GM12878 (cell line): ENCODE results near the gene ACSF2. TPM values are rescaled to one million over a fixed set of nuclear protein-coding genes. Genes with fewer than 3 reads are reported as not detected.

Source experiments
- ATAC-seq: fragments of 200-7000 bp; cut with Tn5 transposase; 3 replicates; pipeline ENCODE4 v1.9.1; 2020; ENCODE audit warnings: mild to moderate bottlenecking, moderate library complexity
- BruUV-seq: library from RNA; stranded (reverse); fragments of 400-500 nt; replicated peaks from 2 replicates; lab custom pipeline; 2021; lab: Mats Ljungman, UMichigan
- CTCF ChIA-PET: fragments of 300-600 bp; sonication (Branson Sonifier 250); formaldehyde crosslinking; extraction: SDS; loops from one replicate; lab custom pipeline; 2021; ENCODE audit warnings: inconsistent platforms; lab: Yijun Ruan, JAX
- POLR2A ChIA-PET: fragments of 350-600 bp; formaldehyde crosslinking; extraction: SDS; loops from one replicate; lab custom pipeline; 2021; ENCODE audit warnings: inconsistent platforms; lab: Charles Lee
- RAD21 ChIA-PET: fragments of 300-600 bp; sonication (Branson Sonifier 250); formaldehyde crosslinking; loops from one replicate; lab custom pipeline; 2023; ENCODE audit warnings: antibody characterized with exemption; ENCODE audit not compliant: unreplicated experiment; lab: Charles Lee
- SMC1A ChIA-PET: fragments of 300-600 bp; sonication (Branson Sonifier 250); formaldehyde crosslinking; loops from one replicate; lab custom pipeline; 2023; ENCODE audit not compliant: unreplicated experiment, uncharacterized antibody; lab: Charles Lee
- DNase-seq: peaks from one replicate; pipeline ENCODE4 v3.0.0-alpha.2; 2011; ENCODE audit warnings: low read depth, low spot score
- FAIRE-seq: peaks from 3 replicates; lab custom pipeline; 2011; peaks lifted over from hg19 to GRCh38; lab: Jason Lieb, UNC
- H2AFZ ChIP-seq: 2 replicates; pipeline ENCODE4 v1.6.0; 2011; ENCODE audit warnings: low read depth, low read length, control low read depth; ENCODE audit not compliant: control insufficient read depth
- H3K27ac ChIP-seq: 2 replicates; pipeline ENCODE4 v1.5.1; 2011; ENCODE audit warnings: control low read depth; ENCODE audit not compliant: control insufficient read depth, insufficient read depth
- H3K27me3 ChIP-seq, 2 experiments: replicated peaks in 1 of 2; 2 replicates each; pipeline versions ENCODE4 v1.6.0 to v1.6.1; 2011; ENCODE audit warnings: low read length in 1 of 2; ENCODE audit not compliant: control insufficient read depth in 2 of 2, insufficient read depth in 2 of 2
- H3K36me3 ChIP-seq, 2 experiments: 2 replicates each; pipeline ENCODE4 v1.5.1; 2011; ENCODE audit warnings: low read length in 1 of 2; ENCODE audit not compliant: control insufficient read depth in 2 of 2, insufficient read depth in 2 of 2
- H3K4me1 ChIP-seq: 2 replicates; pipeline ENCODE4 v1.6.1; 2011; ENCODE audit warnings: mild to moderate bottlenecking, low read length, moderate library complexity, mixed read lengths; ENCODE audit not compliant: control insufficient read depth, insufficient read depth
- H3K4me2 ChIP-seq: 2 replicates; pipeline ENCODE4 v1.6.0; 2011; ENCODE audit warnings: control low read depth; ENCODE audit not compliant: control insufficient read depth, insufficient read depth
- H3K4me3 ChIP-seq: fragments of 200-600 bp; sonication (generic); 2 replicates; pipeline ENCODE4 v1.5.1; 2016
- H3K79me2 ChIP-seq: 2 replicates; pipeline ENCODE4 v1.6.0; 2011; ENCODE audit warnings: low read length; ENCODE audit not compliant: control insufficient read depth, insufficient read depth
- H3K9ac ChIP-seq: 2 replicates; pipeline ENCODE4 v1.8.0; 2011; ENCODE audit warnings: low read length, control low read depth, mixed read lengths; ENCODE audit not compliant: control insufficient read depth, insufficient read depth
- H3K9me3 ChIP-seq: replicated peaks from 3 replicates; pipeline ENCODE4 v1.5.1; 2011; ENCODE audit warnings: mild to moderate bottlenecking, low read length; ENCODE audit not compliant: control insufficient read depth, insufficient read depth
- H4K20me1 ChIP-seq: 2 replicates; pipeline ENCODE4 v1.6.0; 2011; ENCODE audit not compliant: control insufficient read depth, insufficient read depth
- BMI1 ChIP-seq: fragments of 450-650 bp; IDR thresholded peaks from 2 replicates; pipeline ENCODE4 v1.6.1; 2016; ENCODE audit warnings: mild to moderate bottlenecking, moderate library complexity, borderline replicate concordance
- CBFB ChIP-seq: IDR thresholded peaks from 2 replicates; pipeline ENCODE4 v1.6.1; 2016; ENCODE audit warnings: antibody characterized with exemption, low read depth
- EED ChIP-seq: sonication (generic); IDR thresholded peaks from 2 replicates; pipeline ENCODE4 v1.6.1; 2016; ENCODE audit warnings: antibody characterized with exemption, low read depth
- ESRRA ChIP-seq: IDR thresholded peaks from 2 replicates; pipeline ENCODE4 v1.6.1; 2012; ENCODE audit warnings: mild to moderate bottlenecking, low read length, improper control_type of control experiment
- FOS ChIP-seq: IDR thresholded peaks from 3 replicates; pipeline ENCODE4 v1.6.1; 2011; ENCODE audit warnings: borderline replicate concordance; ENCODE audit not compliant: insufficient read length; ENCODE audit errors: extremely low read depth
- FOXM1 ChIP-seq: IDR thresholded peaks from 2 replicates; pipeline ENCODE4 v1.6.1; 2012; ENCODE audit warnings: low read depth, mild to moderate bottlenecking, inconsistent platforms, low read length, moderate library complexity
- HDAC2 ChIP-seq: fragments of 200-600 bp; sonication (generic); IDR thresholded peaks from 2 replicates; pipeline ENCODE4 v1.6.1; 2017
- KDM1A ChIP-seq: fragments of 200-600 bp; sonication (generic); IDR thresholded peaks from 2 replicates; pipeline ENCODE4 v1.6.1; 2016; ENCODE audit warnings: borderline replicate concordance
- MLLT1 ChIP-seq: fragments of 450-650 bp; IDR thresholded peaks from 2 replicates; pipeline ENCODE4 v1.6.1; 2016; ENCODE audit warnings: mild to moderate bottlenecking
- NFYA ChIP-seq: IDR thresholded peaks from 2 replicates; pipeline ENCODE4 v1.6.1; 2011; ENCODE audit warnings: low read depth, mild to moderate bottlenecking, low read length, improper control_type of control experiment, borderline replicate concordance
- NR2C1 ChIP-seq: fragments of 450-650 bp; IDR thresholded peaks from 2 replicates; pipeline ENCODE4 v1.6.1; 2017; ENCODE audit warnings: antibody characterized with exemption, mild to moderate bottlenecking, moderate library complexity
- NR2F1 ChIP-seq: fragments of 450-650 bp; conservative IDR thresholded peaks from 2 replicates; pipeline ENCODE4 v1.6.1; 2017; ENCODE audit warnings: mild to moderate bottlenecking
- PML ChIP-seq: IDR thresholded peaks from 2 replicates; pipeline ENCODE4 v1.6.1; 2012; ENCODE audit warnings: low read length, inconsistent platforms
- POLR2AphosphoS2 ChIP-seq: IDR thresholded peaks from 2 replicates; pipeline ENCODE4 v1.6.1; 2011; ENCODE audit warnings: low read depth, mild to moderate bottlenecking, low read length, improper control_type of control experiment, moderate library complexity
- POLR2AphosphoS5 ChIP-seq: IDR thresholded peaks from 2 replicates; pipeline ENCODE4 v1.6.1; 2011; ENCODE audit warnings: mild to moderate bottlenecking, low read length, inconsistent platforms
- POU2F2 ChIP-seq: IDR thresholded peaks from 3 replicates; pipeline ENCODE4 v1.6.1; 2011; ENCODE audit warnings: low read depth, mild to moderate bottlenecking, low read length, borderline replicate concordance
- RUNX3 ChIP-seq: IDR thresholded peaks from 2 replicates; pipeline ENCODE4 v1.6.1; 2012; ENCODE audit warnings: low read length, inconsistent platforms
- WGBS: methylation state at CpG from one replicate; pipeline ENCODE4 v1.1.6; 2016; ENCODE audit warnings: low lambda C conversion rate; ENCODE audit not compliant: insufficient replicate concordance, insufficient coverage; ENCODE audit errors: missing lambda C conversion rate; 5-methylcytosine and 5-hydroxymethylcytosine counted together
- in situ Hi-C: fragments of 300-500 bp; cut with MboI; formaldehyde crosslinking; loops from 9 replicates; pipeline ENCODE4 v1.14.3; 2018; ENCODE audit warnings: mixed read lengths
- intact Hi-C: fragments of 100-400 bp; cut with micrococcal nuclease; formaldehyde crosslinking; loops from one replicate; pipeline ENCODE4 v1.14.2; 2022; ENCODE audit not compliant: unreplicated experiment
- polyA plus RNA-seq, 11 experiments: library from polyadenylated mRNA; depleted of rRNA in 4 of 11; unstranded in 6 of 11; stranded (reverse) in 5 of 11; fragments of >200 nt; fragmentation: Nextera tagmentation in 4 of 11; fragmentation: Illumina TruSeq in 1 of 11; extraction: Ambion mirVana in 4 of 11; extraction: Trizol in 1 of 11; gene quantifications; 1 replicate in 1 of 11; 2 replicates in 10 of 11; pipeline versions ENCODE4 v1.2.1 to v1.2.3, GENCODE V29; 2011 to 2016; ENCODE audit warnings: inconsistent platforms in 2 of 11, missing spikeins in 2 of 11, low read depth in 1 of 11
- total RNA-seq, 4 experiments: library from RNA; depleted of rRNA in 3 of 4; stranded (reverse); fragments of >200 nt in 3 of 4; fragmentation: Illumina TruSeq in 1 of 4; extraction: Trizol in 1 of 4; gene quantifications; 2 replicates each; pipeline versions ENCODE4 v1.2.1 to v1.2.3, GENCODE V29; 2013 to 2021
- TF ChIP-seq, protein P1 (sequence below), 3 experiments: IDR thresholded peaks in 2 of 3; conservative IDR thresholded peaks in 1 of 3; 2 replicates each; pipeline ENCODE4 v1.5.1; 2011; ENCODE audit warnings: low read depth in 3 of 3, low read length in 3 of 3, mild to moderate bottlenecking in 3 of 3, control low read depth in 2 of 3, moderate library complexity in 2 of 3, inconsistent platforms in 1 of 3, mixed read lengths in 1 of 3; ENCODE audit not compliant: control insufficient read depth in 2 of 3, insufficient read depth in 1 of 3; ENCODE audit errors: extremely low read depth in 1 of 3
- TF ChIP-seq, protein P2 (sequence below): IDR thresholded peaks from 2 replicates; pipeline ENCODE4 v1.6.1; 2012; ENCODE audit warnings: mild to moderate bottlenecking, low read depth, low read length

ACSF2 gene
- total and polyA plus RNA-seq, 10 of the 15 experiments (the other 5 are each of a cell fraction or from before 2014, with no cell fraction given): 7.1 to 32.8 (median 16.8) TPM

- FAIRE-seq (no peak), ATAC-seq (no peak), DNase-seq (no peak)
- WGBS: 60% methylated on average over 4 of the region's 4 CpGs
- H2AFZ ChIP-seq: no peak overlapping the region
- ChIA-PET POLR2A (no interaction called here), SMC1A (no interaction called here), RAD21 (no interaction called here), CTCF (interaction anchor here (1.7 kb wide), 1 partner anchor 68 kb away, joined by 4 read pairs; the partner anchor contains the start of gene LRRC59)
- peaks cover 0 to 3% of the 10 kb centered on the region in 2 experiments; a peak in 2 of 4 replicates for H3K27me3 ChIP-seq
- no peaks in the 10 kb centered on the region for H4K20me1 ChIP-seq
- H3K9me3 ChIP-seq: no peaks in the 10 kb centered on the region
- no peaks in the 10 kb centered on the region for H3K36me3 ChIP-seq
- BruUV-seq: no TSS peak
- H3K27ac ChIP-seq: no peak overlapping the region
- H3K4me2 ChIP-seq: no peak overlapping the region
- H3K4me1 ChIP-seq: no peaks in the 10 kb centered on the region
- no peaks in the 10 kb centered on the region for H3K79me2 ChIP-seq
- TF ChIP-seq, protein P1, sequence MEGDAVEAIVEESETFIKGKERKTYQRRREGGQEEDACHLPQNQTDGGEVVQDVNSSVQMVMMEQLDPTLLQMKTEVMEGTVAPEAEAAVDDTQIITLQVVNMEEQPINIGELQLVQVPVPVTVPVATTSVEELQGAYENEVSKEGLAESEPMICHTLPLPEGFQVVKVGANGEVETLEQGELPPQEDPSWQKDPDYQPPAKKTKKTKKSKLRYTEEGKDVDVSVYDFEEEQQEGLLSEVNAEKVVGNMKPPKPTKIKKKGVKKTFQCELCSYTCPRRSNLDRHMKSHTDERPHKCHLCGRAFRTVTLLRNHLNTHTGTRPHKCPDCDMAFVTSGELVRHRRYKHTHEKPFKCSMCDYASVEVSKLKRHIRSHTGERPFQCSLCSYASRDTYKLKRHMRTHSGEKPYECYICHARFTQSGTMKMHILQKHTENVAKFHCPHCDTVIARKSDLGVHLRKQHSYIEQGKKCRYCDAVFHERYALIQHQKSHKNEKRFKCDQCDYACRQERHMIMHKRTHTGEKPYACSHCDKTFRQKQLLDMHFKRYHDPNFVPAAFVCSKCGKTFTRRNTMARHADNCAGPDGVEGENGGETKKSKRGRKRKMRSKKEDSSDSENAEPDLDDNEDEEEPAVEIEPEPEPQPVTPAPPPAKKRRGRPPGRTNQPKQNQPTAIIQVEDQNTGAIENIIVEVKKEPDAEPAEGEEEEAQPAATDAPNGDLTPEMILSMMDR (IDR thresholded peaks at IDR 0.05 in 2 of 3, conservative IDR thresholded peaks at IDR 0.05 in 1 of 3; ENCODE audit: control insufficient read depth in 2 of 3, extremely low read depth in 1 of 3, insufficient read depth in 1 of 3, low read depth in 3 of 3, low read length in 3 of 3): no peak
- no peak for TF ChIP-seq RUNX3
- TF ChIP-seq NFYA: no peak
- TF ChIP-seq ESRRA: no peak
- no peak for TF ChIP-seq PML
- TF ChIP-seq CBFB: no peak
- TF ChIP-seq NR2F1: no peak
- TF ChIP-seq HDAC2: no peak
- TF ChIP-seq FOS: no peak
- TF ChIP-seq BMI1: no peak
- TF ChIP-seq EED: no peak
- no peak for TF ChIP-seq KDM1A
- TF ChIP-seq FOXM1: no peak
- no peak for TF ChIP-seq NR2C1
- TF ChIP-seq POU2F2: no peak
- TF ChIP-seq POLR2AphosphoS5: no peak
- TF ChIP-seq POLR2AphosphoS2: no peak
- no peak for TF ChIP-seq MLLT1
- TF ChIP-seq, protein P2, sequence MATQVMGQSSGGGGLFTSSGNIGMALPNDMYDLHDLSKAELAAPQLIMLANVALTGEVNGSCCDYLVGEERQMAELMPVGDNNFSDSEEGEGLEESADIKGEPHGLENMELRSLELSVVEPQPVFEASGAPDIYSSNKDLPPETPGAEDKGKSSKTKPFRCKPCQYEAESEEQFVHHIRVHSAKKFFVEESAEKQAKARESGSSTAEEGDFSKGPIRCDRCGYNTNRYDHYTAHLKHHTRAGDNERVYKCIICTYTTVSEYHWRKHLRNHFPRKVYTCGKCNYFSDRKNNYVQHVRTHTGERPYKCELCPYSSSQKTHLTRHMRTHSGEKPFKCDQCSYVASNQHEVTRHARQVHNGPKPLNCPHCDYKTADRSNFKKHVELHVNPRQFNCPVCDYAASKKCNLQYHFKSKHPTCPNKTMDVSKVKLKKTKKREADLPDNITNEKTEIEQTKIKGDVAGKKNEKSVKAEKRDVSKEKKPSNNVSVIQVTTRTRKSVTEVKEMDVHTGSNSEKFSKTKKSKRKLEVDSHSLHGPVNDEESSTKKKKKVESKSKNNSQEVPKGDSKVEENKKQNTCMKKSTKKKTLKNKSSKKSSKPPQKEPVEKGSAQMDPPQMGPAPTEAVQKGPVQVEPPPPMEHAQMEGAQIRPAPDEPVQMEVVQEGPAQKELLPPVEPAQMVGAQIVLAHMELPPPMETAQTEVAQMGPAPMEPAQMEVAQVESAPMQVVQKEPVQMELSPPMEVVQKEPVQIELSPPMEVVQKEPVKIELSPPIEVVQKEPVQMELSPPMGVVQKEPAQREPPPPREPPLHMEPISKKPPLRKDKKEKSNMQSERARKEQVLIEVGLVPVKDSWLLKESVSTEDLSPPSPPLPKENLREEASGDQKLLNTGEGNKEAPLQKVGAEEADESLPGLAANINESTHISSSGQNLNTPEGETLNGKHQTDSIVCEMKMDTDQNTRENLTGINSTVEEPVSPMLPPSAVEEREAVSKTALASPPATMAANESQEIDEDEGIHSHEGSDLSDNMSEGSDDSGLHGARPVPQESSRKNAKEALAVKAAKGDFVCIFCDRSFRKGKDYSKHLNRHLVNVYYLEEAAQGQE: no peak
- H3K9ac ChIP-seq: no peak overlapping the region
- no peak overlapping the region for H3K4me3 ChIP-seq
- in situ Hi-C loops: no loop called here
- intact Hi-C loops: no loop called here
These were observed 38.7 kb downstream of the ACSF2 start for GRCh38 chr17:50464736-50465135.
